Endothelial cell of umbilical vein (primary cell): ENCODE data around the gene RP2. TPM values are rescaled to one million over a fixed set of nuclear protein-coding genes. Genes with fewer than 3 reads are reported as not detected.

Experiments used
- BruUV-seq: library from RNA; stranded (reverse); fragments of 400-500 nt; replicated peaks from 2 replicates; lab custom pipeline; 2021; lab: Mats Ljungman, UMichigan
- CTCF ChIA-PET: fragments of 300-600, 350-600 bp; sonication (Branson Sonifier 250); formaldehyde crosslinking; loops from one replicate; lab custom pipeline; 2021; ENCODE audit warnings: antibody characterized with exemption, inconsistent platforms; lab: Charles Lee
- POLR2A ChIA-PET: fragments of 300-600, 350-600 bp; sonication (Branson Sonifier 250); formaldehyde crosslinking; loops from one replicate; lab custom pipeline; 2021; ENCODE audit warnings: antibody characterized with exemption, inconsistent platforms; lab: Charles Lee
- DNase-seq: peaks from one replicate; pipeline ENCODE4 v3.0.0-alpha.2; 2011; ENCODE audit warnings: low read depth, low spot score
- FAIRE-seq: peaks from 2 replicates; lab custom pipeline; 2011; peaks lifted over from hg19 to GRCh38; lab: Jason Lieb, UNC
- H2AFZ ChIP-seq: 2 replicates; pipeline ENCODE4 v1.6.0; 2012; ENCODE audit warnings: low read depth, low read length, control low read depth, inconsistent platforms
- H3K27ac ChIP-seq: 2 replicates; pipeline ENCODE4 v1.5.1; 2011; ENCODE audit warnings: low read depth, mild to moderate bottlenecking, control low read depth, low read length, moderate library complexity; ENCODE audit not compliant: insufficient read depth
- H3K27me3 ChIP-seq, 2 experiments: 2 replicates each; pipeline versions ENCODE4 v1.6.0 to v1.6.1; 2011; ENCODE audit warnings: low read length in 2 of 2, mixed read lengths in 1 of 2; ENCODE audit not compliant: control insufficient read depth in 2 of 2, insufficient read depth in 2 of 2
- H3K36me3 ChIP-seq, 2 experiments: 2 replicates in 1 of 2; 3 replicates in 1 of 2; pipeline ENCODE4 v1.5.1; 2011; ENCODE audit warnings: low read length in 2 of 2, mild to moderate bottlenecking in 1 of 2, moderate library complexity in 1 of 2; ENCODE audit not compliant: control insufficient read depth in 2 of 2, insufficient read depth in 2 of 2; ENCODE audit errors: extremely low read depth in 1 of 2
- H3K4me1 ChIP-seq: 3 replicates; pipeline ENCODE4 v1.5.1; 2011; ENCODE audit warnings: mild to moderate bottlenecking, low read length; ENCODE audit not compliant: control insufficient read depth, insufficient read depth; ENCODE audit errors: extremely low read depth
- H3K4me2 ChIP-seq: 2 replicates; pipeline ENCODE4 v1.6.1; 2011; ENCODE audit warnings: low read length, control low read depth, mixed read lengths; ENCODE audit not compliant: insufficient read depth
- H3K4me3 ChIP-seq, 3 experiments: fragments of 200-600 bp in 1 of 3; sonication (generic), shearing (Covaris generic) in 1 of 3; replicated peaks in 1 of 3; 2 replicates each; pipeline ENCODE4 v1.5.1; 2011 to 2016; ENCODE audit warnings: control low read depth in 3 of 3, low read length in 3 of 3, mild to moderate bottlenecking in 2 of 3, inconsistent platforms in 1 of 3, low read depth in 1 of 3, moderate library complexity in 1 of 3; ENCODE audit not compliant: insufficient read depth in 1 of 3
- H3K79me2 ChIP-seq: 2 replicates; pipeline ENCODE4 v1.6.0; 2012; ENCODE audit warnings: low read length, inconsistent platforms; ENCODE audit not compliant: control insufficient read depth, insufficient read depth
- H3K9ac ChIP-seq: replicated peaks from 2 replicates; pipeline ENCODE3; 2011; ENCODE audit warnings: low read length, control low read depth; ENCODE audit not compliant: insufficient read depth; ENCODE audit errors: extremely low read depth
- H3K9me1 ChIP-seq: replicated peaks from 3 replicates; pipeline ENCODE4 v1.6.0; 2011; ENCODE audit warnings: mild to moderate bottlenecking, low read length; ENCODE audit not compliant: control insufficient read depth, insufficient read depth; ENCODE audit errors: extremely low read depth
- H3K9me3 ChIP-seq: replicated peaks from 2 replicates; pipeline ENCODE4 v1.5.1; 2012; ENCODE audit warnings: low read length, inconsistent platforms; ENCODE audit not compliant: control insufficient read depth, insufficient read depth
- H4K20me1 ChIP-seq: replicated peaks from 2 replicates; pipeline ENCODE3; 2011; ENCODE audit warnings: mild to moderate bottlenecking, low read length; ENCODE audit not compliant: control insufficient read depth, insufficient read depth; ENCODE audit errors: extremely low read depth
- EZH2 ChIP-seq: IDR thresholded peaks from 2 replicates; pipeline ENCODE4 v1.6.1; 2012; ENCODE audit warnings: borderline replicate concordance, low read depth, mild to moderate bottlenecking, moderate library complexity, low read length, inconsistent platforms; ENCODE audit not compliant: severe bottlenecking
- FOS ChIP-seq: IDR thresholded peaks from 2 replicates; pipeline ENCODE4 v1.6.1; 2011; ENCODE audit warnings: mild to moderate bottlenecking, low read length, moderate library complexity, borderline replicate concordance; ENCODE audit not compliant: insufficient read depth
- GATA2 ChIP-seq: IDR thresholded peaks from 2 replicates; pipeline ENCODE4 v1.7.0; 2011; ENCODE audit warnings: low read depth, mild to moderate bottlenecking, moderate library complexity, mixed read lengths, low read length; ENCODE audit not compliant: insufficient read length, insufficient read depth
- JUN ChIP-seq: IDR thresholded peaks from 2 replicates; pipeline ENCODE4 v1.6.1; 2011; ENCODE audit warnings: borderline replicate concordance, low read depth; ENCODE audit not compliant: insufficient read length, insufficient read depth
- MYC ChIP-seq: IDR thresholded peaks from one replicate; pipeline ENCODE4 v1.6.1; 2011; ENCODE audit warnings: mild to moderate bottlenecking, low read depth, low read length
- POLR2A ChIP-seq: IDR thresholded peaks from 2 replicates; pipeline ENCODE4 v1.6.1; 2012; ENCODE audit warnings: low read depth, mild to moderate bottlenecking, control low read depth, low read length
- POLR2AphosphoS5 ChIP-seq: IDR thresholded peaks from 2 replicates; pipeline ENCODE4 v1.6.1; 2012; ENCODE audit warnings: low read depth, mild to moderate bottlenecking, control low read depth, low read length, moderate library complexity; ENCODE audit not compliant: insufficient read depth
- dilution Hi-C: fragments of 300-500 bp; cut with MboI; formaldehyde crosslinking; loops from one replicate; pipeline ENCODE4 v1.15.0; 2019; ENCODE audit warnings: low sequenced_read_pairs; ENCODE audit not compliant: extremely low pct_ligation_motif_present
- intact Hi-C: fragments of 100-400 bp; cut with micrococcal nuclease; formaldehyde crosslinking; loops from one replicate; pipeline ENCODE4 v1.10.0; 2022
- polyA plus RNA-seq, 4 experiments: library from polyadenylated mRNA; depleted of rRNA in 3 of 4; stranded (reverse) in 3 of 4; unstranded in 1 of 4; fragments of >200 nt; gene quantifications; 2 replicates each; pipeline versions ENCODE4 v1.2.1 to v1.2.3, GENCODE V29; 2011 to 2012; ENCODE audit warnings: missing spikeins in 1 of 4
- total RNA-seq: library from RNA; stranded (reverse); gene quantifications from 2 replicates; pipeline ENCODE4 v1.2.3, GENCODE V29; 2021
- TF ChIP-seq, protein P1 (sequence below), 2 donors: IDR thresholded peaks; 1 replicate in 1 of 2; 2 replicates in 1 of 2; pipeline ENCODE4 v1.5.1; 2011; ENCODE audit warnings: low read length in 2 of 2, mild to moderate bottlenecking in 2 of 2, moderate library complexity in 2 of 2, control low read depth in 1 of 2, inconsistent platforms in 1 of 2, low read depth in 1 of 2; ENCODE audit not compliant: insufficient read depth in 1 of 2; ENCODE audit errors: extremely low read depth in 1 of 2
- TF ChIP-seq, protein P2 (sequence below): IDR thresholded peaks from 2 replicates; pipeline ENCODE4 v1.6.1; 2011; ENCODE audit not compliant: insufficient read depth, insufficient read length

Gene RP2
- total and polyA plus RNA-seq, 2 donors (not counting 3 experiments of a cell fraction or from before 2014, with no cell fraction given): 7.4 to 20.5 TPM

DNA sequence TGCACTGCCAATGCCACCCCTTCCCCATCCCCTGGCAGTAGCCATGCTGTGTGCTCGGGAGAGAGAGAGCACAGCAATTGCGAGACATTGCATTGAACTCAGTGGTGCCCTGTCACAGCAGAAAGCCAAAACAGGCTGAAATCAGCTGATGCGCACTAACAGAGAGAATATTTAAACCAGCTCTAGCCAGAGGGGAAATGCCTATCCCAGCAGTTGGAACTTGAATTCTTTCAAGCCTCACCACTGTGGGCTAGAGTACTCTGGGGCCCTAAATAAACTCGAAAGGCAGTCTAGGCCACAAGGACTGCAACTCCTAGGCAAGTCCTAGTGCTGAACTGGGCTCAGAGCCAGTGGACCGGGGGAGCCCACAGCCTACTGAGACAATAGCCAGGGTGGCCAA, 17.7 kb upstream of the RP2 start:
- H3K9ac ChIP-seq: no peak overlapping the region
- no peaks in the 10 kb centered on the region for H3K4me1 ChIP-seq
- dilution Hi-C loops: no loop called here
- no peaks in the 10 kb centered on the region for H3K36me3 ChIP-seq
- TF ChIP-seq JUN: no peak
- TF ChIP-seq, protein P1, sequence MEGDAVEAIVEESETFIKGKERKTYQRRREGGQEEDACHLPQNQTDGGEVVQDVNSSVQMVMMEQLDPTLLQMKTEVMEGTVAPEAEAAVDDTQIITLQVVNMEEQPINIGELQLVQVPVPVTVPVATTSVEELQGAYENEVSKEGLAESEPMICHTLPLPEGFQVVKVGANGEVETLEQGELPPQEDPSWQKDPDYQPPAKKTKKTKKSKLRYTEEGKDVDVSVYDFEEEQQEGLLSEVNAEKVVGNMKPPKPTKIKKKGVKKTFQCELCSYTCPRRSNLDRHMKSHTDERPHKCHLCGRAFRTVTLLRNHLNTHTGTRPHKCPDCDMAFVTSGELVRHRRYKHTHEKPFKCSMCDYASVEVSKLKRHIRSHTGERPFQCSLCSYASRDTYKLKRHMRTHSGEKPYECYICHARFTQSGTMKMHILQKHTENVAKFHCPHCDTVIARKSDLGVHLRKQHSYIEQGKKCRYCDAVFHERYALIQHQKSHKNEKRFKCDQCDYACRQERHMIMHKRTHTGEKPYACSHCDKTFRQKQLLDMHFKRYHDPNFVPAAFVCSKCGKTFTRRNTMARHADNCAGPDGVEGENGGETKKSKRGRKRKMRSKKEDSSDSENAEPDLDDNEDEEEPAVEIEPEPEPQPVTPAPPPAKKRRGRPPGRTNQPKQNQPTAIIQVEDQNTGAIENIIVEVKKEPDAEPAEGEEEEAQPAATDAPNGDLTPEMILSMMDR (IDR thresholded peaks at IDR 0.05; ENCODE audit: extremely low read depth in 1 of 2, insufficient read depth in 1 of 2, low read depth in 1 of 2, low read length in 2 of 2): no peak
- TF ChIP-seq MYC: no peak
- TF ChIP-seq GATA2: no peak
- no peak for TF ChIP-seq FOS
- no peak for TF ChIP-seq POLR2A
- TF ChIP-seq POLR2AphosphoS5: no peak
- TF ChIP-seq EZH2: no peak
- TF ChIP-seq, protein P2, sequence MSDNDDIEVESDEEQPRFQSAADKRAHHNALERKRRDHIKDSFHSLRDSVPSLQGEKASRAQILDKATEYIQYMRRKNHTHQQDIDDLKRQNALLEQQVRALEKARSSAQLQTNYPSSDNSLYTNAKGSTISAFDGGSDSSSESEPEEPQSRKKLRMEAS: no peak
- no TSS peak for BruUV-seq
- intact Hi-C loops: no loop called here
- H3K4me2 ChIP-seq: no peak overlapping the region
- no peak overlapping the region for H2AFZ ChIP-seq
- DNase-seq (no peak), FAIRE-seq (no peak)
- no peak overlapping the region for H3K27ac ChIP-seq
- no peaks in the 10 kb centered on the region for H3K27me3 ChIP-seq
- no peaks in the 10 kb centered on the region for H3K79me2 ChIP-seq
- no peaks in the 10 kb centered on the region for H4K20me1 ChIP-seq
- CTCF ChIA-PET: no interaction called here
- no peaks in the 10 kb centered on the region for H3K9me1 ChIP-seq
- POLR2A ChIA-PET: no interaction called here
- no peaks in the 10 kb centered on the region for H3K9me3 ChIP-seq
- no peak overlapping the region for H3K4me3 ChIP-seq
